HG03342 (cell line): ENCODE data around the gene RMI2.

ENCODE experiments used
- ATAC-seq: cut with Tn5 transposase; IDR thresholded peaks from one replicate; pipeline ENCODE4 v1.9.1; 2021; ENCODE audit warnings: mild to moderate bottlenecking, moderate library complexity; ENCODE audit not compliant: unreplicated experiment

RMI2 gene

DNA sequence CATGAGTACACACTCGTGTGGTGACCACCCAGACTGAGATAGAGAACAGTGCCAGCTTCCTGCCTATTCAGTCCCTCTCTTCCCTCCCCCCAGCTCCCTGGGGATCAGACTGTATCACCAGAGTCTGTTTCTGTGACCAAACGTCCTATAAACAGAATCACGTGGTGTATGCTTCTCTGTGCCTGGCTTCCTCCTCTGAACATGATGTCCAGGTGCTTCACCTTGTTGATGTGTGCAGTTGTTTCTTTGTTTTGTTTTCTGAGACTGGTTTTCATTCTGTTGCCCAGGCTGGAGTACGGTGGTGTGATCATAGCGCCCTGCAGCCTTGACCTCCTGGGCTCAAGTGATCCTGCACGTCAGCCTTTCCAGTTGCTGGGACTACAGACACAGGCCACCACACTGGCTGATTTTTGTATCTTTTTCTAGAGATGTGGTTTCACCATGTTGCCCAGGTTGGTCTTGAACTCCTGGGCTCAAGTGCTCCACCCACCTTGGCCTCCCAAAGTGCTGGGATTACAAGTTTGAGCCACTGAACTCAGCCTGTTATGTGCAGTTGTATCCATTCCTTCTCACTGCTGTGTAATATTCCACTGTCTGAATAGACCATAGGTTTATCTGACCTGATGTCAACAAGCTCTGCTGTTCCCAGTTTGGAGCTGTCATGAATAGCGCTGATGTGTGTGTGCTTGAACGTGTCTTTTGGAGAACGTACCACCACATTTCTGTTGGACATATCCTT, 35.2 kb upstream of the RMI2 start:
- peak; percentile 41 for ATAC-seq

DNA sequence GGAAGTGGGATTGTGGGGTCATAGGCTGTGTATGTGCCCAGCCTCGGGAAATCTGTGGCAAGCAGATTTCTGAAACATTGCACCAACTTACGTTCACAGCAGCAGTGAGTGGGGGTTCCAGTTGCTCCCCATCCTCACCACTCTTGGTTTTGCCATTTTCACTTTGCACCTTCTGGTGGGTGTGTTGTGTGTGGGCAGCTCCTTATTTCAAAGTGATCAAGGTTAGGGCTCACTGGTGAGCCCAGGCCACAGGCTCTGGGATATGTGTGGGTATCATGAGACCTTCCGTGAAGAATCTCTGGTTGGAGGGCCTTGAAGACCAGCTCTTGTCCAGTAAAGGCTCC, 34.7 kb upstream of the RMI2 start:
- no peak for ATAC-seq

DNA sequence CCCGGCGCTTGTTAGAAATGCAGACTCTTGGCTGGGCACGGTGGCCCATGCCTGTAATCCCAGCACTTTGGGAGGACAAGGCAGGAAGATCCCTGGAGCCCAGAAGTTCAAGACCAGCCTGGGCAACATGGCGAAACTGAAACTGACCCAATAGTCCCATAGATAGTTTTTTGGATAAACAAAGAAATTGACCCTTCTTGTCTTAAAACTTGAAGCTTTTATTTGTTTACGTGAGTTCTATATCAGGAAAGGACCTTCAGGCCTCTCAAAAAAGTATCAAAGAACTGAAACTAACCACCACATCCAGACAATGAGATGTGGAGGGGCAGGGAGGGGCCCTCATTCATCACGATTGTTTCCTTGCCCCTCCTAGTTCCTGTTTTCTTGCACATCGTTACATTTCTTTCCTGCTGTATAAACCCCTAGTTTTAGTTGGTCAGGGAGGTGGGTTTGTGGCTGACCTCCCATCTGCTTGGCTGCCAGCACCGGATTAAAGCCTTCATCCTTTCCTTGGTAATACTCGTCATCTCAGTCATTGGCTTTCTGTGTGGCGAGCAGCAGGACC, 34.2 kb upstream of the RMI2 start:
- ATAC-seq: no peak

DNA sequence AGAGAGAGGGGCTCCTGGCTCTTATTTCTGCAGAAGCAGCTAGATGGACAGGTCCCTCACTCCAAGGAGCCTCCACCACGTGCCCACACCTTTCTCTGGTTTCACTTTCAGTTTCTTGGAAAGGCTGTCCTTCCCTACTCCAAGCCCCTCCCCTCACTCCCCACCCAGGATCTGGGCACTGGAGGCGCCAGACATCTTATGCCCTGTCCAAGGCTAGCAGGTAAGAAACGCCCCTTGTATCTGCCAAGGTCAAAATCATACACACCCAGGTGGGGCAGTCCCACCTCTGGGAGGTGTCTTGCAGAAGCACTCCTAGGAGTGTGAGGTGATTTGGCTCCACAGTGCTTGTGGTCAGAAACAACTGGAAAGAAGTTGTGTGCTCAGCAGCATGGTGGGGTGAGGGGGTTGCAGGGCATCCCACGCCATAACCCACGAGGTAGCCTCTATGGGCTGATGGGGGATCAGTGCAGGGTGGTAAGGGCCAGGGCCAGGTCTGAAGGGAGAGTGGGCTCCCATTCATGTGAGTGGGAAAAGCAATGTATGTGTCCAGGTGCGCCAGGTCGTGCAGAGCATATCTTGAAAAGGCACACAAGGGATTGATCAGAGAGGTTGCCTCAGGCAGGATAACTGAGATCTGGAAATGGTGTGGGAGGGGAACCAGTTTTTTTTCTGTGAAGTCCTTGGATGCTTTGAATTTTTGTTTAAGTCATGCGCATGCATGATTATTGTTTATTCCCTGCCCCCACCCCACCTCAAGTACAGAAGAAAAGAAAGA, 32.4 kb upstream of the RMI2 start:
- ATAC-seq: no peak

DNA sequence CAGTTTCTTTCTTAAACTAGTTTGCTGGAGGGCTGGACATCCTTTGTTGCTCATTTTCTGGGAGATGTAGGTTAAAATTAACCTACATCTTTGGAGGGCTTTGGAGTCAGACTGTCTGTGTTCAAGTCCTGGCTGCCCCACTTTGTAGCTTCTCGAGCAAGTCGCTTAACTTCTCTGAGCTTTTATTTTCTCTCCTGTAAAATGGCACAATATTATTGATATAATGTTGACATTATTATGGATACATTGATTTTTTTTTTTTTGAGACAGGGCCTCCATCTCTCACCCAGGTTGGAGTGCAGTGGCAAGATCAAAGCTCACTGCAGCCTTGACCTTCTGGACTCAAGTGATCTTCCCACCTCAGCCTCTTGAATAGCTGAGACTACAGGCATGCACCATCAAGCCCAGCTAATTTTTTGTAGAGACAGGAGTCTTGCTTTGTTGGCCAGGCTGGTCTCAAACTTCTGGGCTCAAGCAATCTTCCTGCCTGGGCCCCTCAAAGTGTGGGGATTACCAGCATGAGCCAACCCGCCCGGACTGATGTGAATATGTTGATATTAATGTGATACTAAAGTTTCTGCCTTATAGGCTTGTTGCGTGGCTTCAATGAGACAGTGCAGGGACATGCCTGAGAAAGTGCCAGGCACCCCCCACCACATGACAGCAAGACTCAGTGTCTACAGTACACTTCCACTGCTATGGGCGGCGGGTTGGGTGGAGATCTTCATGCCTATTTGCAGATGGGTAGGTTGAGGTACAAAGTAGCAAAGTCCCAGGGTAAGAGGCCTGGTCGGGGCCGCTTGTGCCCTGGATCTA, 31.6 kb upstream of the RMI2 start:
- ATAC-seq: no peak

DNA sequence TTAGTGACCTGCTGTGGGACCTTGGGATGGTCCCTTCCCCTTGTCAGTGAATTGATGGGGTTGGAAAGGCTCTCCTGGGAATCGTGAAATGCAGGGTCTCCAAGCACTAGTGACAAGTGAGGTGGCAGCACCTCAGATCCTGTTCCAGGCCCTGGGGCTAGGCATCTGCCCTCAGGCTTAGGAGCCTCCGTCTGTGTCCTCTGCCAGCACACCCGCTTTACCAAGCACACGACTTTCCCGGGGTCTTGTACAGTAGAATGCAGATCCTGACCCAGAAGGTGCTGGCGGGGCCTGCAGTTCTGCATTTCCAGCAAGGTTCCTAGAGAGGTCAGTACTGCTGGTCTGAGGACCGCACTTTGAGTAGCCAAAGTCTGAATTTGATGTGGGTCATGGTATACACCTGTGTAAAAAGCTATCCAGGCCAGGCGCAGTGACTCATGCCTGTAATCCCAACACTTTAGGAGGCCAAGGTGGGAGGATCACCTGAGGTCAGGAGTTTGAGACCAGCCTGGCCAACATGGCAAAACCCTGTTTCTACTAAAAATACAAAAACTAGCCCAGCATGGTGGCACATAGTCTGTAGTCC, 30.9 kb upstream of the RMI2 start:
- no peak for ATAC-seq

DNA sequence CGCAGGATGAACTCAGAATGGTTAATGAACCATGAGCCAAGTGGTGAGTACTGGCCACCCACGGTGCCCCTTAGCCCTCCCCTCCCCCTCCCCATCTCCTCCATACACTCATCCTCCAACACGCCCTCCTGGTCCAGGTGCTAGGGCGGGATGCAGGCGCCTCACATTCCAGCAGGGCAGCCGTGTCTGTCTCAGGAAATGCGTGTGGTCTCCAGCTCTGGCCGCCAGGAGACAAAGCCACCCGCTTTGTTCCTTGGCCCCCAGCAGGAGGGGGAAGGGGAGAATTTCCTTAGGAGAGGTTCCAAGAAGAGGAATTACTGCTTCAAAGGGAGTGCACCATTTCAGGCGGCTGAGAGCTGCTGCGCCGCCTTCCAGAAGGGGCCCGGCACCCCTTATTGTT, 29.7 kb upstream of the RMI2 start:
- ATAC-seq: no peak

DNA sequence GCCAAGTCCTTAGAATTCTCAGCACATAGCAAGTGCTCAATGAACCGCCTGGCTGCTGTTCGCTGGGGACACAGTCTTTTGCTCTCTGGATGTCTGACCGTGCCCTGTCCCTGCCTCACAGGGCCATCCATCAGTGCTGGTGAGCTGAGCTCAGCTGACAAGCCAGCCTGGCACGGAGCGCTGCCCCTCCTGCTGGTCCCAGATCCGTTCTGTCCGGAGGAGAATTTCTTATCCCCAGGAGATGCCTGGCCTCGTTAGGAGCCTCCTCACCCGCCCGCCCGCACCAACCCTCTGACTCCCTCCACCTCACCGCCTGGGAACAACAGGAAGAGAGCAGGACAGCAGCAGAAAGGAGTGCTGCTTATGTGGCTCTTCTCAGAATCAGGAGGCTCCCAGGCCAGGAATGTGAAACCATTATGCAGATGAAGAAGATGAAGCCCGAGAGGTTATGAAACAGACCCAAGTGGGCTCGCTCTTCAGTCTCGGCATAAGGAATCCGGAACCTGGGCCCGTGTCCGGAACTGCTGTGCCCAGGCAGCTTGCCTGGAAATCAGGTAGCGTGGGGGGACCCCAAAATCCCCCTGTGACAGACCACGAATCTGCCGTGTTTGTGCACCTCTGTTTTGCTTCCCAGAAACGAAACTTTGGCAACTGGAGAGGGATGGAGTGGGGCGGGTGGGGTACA, 28.8 kb upstream of the RMI2 start:
- no peak for ATAC-seq

DNA sequence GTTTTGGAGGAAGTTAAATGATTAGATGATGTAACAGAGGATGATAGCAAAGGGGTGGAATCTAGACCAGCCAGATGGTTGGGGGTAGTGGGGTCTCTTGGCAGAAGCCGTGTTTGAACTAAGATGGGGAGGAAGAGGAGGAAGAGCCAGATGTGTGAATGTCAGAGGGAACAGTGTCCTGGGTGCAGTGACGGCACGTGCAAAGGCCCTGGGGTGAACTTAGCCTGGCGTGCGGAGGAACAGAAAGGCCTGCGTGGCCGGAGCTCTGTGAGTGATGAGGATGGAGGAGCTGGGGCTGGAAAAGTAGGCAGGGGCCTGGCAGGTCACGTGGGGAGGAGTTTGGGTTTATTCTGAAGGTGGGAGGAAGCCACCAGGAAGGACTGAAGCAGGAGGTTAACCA, 26.4 kb upstream of the RMI2 start:
- ATAC-seq: no peak

DNA sequence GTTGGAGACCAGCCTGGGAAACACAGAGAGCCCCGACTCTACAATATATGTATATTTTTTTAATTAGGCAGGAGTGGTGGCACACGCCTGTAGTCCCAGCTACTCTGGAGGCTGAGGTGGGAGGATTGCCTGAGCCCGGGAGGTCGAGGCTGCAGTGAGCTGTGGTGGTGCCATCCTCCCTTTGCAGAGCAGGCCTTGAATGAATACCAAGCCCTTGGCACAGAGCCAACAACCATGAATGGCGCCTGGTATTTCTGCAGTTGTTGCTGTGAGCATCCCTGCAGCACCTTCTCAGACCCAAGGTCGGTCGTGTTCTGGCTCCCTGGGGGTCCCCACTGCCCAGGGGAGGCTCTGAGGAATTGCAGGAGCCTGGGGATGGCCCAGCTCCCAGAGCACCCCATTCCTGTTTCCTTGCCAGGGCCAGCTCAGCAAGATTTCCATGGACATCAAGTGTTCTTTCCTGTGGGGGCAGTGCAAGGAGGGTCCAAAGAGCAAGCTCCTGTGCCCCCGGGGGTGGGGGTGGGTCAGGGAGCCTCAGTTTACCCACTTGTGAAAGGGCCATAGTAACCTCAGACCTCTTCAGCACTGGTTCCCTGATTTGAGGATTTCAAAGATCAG, 25.6 kb upstream of the RMI2 start:
- no peak for ATAC-seq

DNA sequence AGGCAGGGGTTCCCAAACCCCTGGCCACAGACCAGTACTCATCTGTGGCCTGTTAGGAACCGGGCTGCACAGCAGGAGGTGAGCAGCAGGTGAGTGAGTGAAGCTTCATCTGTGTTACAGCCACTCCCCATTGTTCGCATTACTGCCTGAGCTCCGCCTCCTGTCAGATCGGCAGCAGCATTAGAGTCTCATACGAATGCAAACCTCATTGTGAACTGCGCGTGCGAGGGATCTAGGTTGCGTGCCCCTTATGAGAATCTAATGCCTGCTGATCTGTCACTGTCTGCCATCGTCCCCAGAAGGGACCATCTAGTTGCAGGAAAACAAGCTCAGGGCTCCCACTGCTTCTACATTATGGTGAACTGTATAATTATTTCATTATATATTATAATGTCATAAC, 25.1 kb upstream of the RMI2 start:
- ATAC-seq: no peak

DNA sequence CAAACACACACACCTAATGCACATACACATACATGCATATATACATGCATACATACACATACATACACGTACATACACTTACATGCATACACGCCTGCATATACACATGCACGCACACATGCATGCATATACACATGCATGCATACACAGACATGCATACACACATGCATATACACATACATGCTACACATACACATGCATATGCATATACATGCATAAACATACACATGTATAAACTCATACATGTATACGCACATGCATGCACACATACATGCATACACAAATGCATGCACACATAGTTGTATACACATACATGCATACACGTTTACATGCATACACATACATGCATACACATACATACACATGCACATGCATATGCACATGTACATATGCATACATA, 23.6 kb upstream of the RMI2 start:
- no peak for ATAC-seq

DNA sequence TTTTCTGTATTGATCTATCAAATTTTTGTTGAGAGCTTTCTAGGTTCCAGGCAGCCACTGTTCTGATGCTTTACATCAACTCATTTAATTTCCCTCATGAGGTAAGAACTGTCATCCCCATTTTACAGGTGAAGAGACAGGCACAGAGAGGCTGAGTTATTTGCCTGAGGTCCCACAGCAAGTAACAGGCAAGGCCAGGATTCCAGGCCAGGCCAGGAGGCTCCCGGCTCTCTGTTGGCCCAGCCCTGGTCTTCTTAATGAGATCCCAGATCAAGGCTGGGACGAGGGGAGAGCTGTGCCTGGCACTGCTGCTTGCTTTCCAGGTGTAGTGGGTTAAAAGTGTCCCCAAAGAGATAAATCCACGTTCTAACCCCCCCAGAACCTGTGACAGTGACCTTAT, 22.4 kb upstream of the RMI2 start:
- ATAC-seq: no peak

DNA sequence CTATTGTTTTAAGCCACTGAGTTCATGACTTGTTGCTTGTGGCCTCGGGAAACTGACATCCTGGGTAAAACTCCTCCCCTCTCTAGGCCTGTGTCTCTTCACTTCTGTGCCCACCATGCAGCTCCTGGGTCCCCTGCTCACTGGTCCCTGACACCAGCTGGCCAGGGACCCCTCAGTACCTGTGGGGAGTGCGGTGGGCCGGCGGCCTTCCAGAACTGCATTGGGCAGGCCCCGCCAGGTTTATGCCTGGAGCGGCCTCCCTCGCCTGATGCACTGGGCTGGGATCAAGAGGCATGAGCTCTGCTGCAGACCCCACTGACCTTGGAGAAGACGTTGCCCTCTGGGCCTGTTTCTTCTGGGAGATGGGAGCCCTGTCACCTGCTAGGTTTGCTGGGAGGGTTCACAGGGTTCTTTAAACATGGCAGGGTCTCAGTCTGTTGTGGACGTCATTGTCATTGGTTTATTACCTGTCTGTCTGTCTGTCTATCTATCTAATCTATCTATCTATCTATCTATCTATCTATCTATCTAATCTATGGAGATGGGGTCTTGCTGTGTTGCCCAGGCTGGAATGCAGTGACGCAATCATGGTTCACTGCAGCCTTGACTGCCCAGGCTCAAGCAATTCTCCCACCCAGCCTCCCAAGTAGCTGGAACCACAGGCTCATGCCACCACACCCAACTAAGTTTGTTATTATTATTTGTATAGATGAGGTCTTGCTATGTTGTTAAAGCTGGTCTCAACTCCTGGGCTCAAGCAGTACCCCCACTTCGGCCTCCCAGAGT, 21.5 kb upstream of the RMI2 start:
- no peak for ATAC-seq

DNA sequence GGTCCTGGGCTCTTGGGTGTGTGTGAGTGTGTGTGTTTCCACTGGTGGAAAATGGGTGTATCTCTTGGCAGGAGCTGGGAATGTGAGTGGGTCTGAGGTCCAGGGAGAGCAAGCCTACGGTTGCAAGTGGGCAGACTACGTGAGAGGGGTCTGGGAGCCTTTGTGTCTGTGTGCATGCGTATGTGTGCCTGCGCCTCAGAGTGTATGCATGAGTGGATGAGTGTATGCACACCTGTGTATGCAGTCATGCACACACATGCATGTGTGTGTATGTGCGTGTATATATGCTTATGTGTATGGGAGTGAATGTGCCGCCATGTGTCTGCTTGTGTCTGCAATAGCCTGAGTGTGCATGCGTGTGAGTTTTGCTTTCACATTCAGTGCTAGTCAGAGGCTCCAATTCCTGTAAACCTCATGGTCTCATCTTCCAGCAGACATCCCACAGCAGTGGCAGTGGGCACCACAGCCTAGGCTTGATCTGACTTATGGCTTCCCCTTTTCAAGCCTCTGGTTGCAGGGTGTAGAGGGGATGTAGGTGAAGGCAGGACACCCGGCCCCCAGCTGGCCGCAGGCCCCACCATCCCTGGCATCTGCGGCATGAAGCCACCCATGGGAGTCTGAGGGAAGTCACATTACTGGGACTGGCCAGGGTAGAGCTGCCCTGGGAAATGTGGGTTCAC, 19.7 kb upstream of the RMI2 start:
- ATAC-seq: no peak

DNA sequence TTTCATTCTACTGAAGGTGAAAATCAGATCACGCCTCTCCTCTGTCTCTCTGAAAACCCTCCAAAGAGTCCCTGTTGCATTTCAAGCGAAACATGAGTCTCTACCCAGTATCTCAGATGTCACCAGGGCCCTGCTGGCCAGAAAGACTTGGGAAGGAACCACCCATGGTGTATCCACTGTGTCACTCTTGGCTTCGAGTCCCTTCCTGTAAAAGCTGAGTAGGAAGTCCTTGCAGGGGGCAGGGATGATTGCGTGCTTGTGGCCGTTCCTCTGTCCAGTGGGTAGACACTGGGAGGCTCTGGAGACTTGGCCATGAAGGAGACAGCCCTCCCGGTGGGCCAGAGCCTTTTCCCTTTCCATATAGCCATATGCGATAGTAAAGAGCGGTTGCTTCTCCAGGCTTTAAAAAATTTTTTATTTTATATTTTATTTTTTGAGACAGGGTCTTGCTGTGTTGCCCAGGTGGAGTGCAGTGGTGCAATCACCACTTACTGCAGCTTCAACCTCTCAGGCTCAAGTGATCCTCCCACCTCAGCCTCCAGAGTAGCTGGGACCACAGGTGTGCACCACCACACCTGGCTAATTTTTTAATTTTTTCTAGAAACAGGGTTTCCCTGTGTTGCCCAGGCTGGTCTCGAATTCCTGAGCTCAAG, 19.0 kb upstream of the RMI2 start:
- ATAC-seq: no peak

DNA sequence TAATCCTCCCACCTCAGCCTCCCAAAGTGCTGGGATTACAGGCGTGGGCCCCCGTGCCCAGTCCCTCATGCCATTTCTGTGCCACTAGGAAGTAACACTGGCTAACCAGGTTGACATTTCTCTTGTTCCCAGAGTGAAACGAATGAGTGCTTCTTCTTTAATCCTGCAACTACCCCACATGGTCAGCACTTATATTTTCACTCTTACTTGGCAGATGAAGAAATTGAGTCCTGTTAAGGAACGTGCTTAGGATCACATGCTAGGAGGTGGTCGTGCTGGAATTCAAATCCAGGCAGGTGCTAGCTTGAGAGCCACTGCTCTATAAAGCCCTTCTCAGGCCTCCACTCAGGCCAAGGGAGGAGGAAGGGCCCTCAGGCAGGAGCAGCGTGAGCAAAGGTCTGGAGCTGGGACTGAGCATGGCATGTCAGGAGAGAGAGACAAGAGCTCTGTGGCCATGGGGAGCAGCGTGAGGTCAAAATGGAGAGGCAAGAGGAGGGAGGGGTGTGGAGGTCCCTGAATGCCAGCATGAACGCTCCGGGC, 18.5 kb upstream of the RMI2 start:
- ATAC-seq: no peak
